Ovary (tissue), 9 donors: Measurements from ENCODE around the gene MYO1B. TPM values are rescaled to one million over a fixed set of nuclear protein-coding genes. Genes with fewer than 3 reads are reported as not detected.
"Not testable (repeated sequence)": the region's sequence is repeated elsewhere in the genome, so short reads cannot be mapped to it uniquely, and the experiment has no call there.

Experiments
- DNase-seq, 5 donors: peaks; one replicate each; pipeline ENCODE4 v3.0.0-alpha.2; 2019 to 2020
- H3K27ac ChIP-seq, 2 donors: fragments of 200-600 bp; one replicate each; pipeline versions ENCODE4 v1.5.1 to v1.8.0; 2019 to 2022
- H3K27me3 ChIP-seq: fragments of 200-600 bp; one replicate; pipeline ENCODE4 v1.8.0; 2022
- H3K36me3 ChIP-seq: fragments of 200-600 bp; sonication (generic); one replicate; pipeline ENCODE4 v1.5.1; 2019
- H3K4me1 ChIP-seq: one replicate; pipeline ENCODE4 v1.8.1; 2013; ENCODE audit warnings: mild to moderate bottlenecking, moderate library complexity; ENCODE audit not compliant: insufficient read depth
- H3K4me3 ChIP-seq: fragments of 200-600 bp; sonication (generic); one replicate; pipeline ENCODE4 v1.5.1; 2017
- H3K9me3 ChIP-seq, 2 donors: fragments of 200-600 bp in 1 of 2; sonication (generic) in 1 of 2; one replicate each; pipeline versions ENCODE4 v1.5.1 to v1.8.1; 2013 to 2019; ENCODE audit warnings: mild to moderate bottlenecking in 1 of 2, moderate library complexity in 1 of 2
- CTCF ChIP-seq, 3 donors: fragments of 450-650 bp in 2 of 3; fragments of 200-600 bp in 1 of 3; IDR thresholded peaks; one replicate each; pipeline versions ENCODE4 v1.5.1 to v1.8.0; 2016 to 2022; ENCODE audit warnings: antibody characterized with exemption in 3 of 3, mild to moderate bottlenecking in 1 of 3
- EP300 ChIP-seq: sonication (generic); formaldehyde crosslinking; IDR thresholded peaks from one replicate; pipeline ENCODE4 v1.6.1; 2017; ENCODE audit warnings: antibody characterized with exemption
- POLR2A ChIP-seq: fragments of 450-650 bp; IDR thresholded peaks from one replicate; pipeline ENCODE4 v1.6.1; 2017; ENCODE audit warnings: antibody characterized with exemption, mild to moderate bottlenecking, moderate library complexity
- WGBS, 3 donors: extraction: QIAGEN DNeasy Blood & Tissue Kit in 1 of 3; methylation state at CpG; one replicate each; pipeline versions ENCODE4 v1.1.5 to v1.1.7; 2013 to 2017; 5-methylcytosine and 5-hydroxymethylcytosine counted together
- intact Hi-C, 4 donors: fragments of 100-400 bp; cut with DNase I; formaldehyde crosslinking; loops; one replicate each; pipeline versions ENCODE4 v1.11.0 to v1.15.1; 2022 to 2023
- polyA plus RNA-seq, 2 donors: library from polyadenylated mRNA; stranded (reverse); fragments of 200-250 nt in 1 of 2; fragments of 350-450 nt in 1 of 2; fragmentation: Illumina TruSeq in 1 of 2; extraction: RNeasy Lipid Tissue Mini Kit (QIAGEN cat#74804) in 1 of 2; gene quantifications; one replicate each; pipeline ENCODE4 v1.2.3, GENCODE V29; 2013 to 2014
- total RNA-seq, 7 donors: library from RNA; depleted of rRNA in 2 of 7; stranded (reverse); fragments of >200 nt in 2 of 7; fragmentation: NEBNext Ultra II Directional in 3 of 7; extraction: Animal tissue kit (Norgen Biotek cat#: 25700) in 3 of 7; gene quantifications; one replicate each; pipeline versions ENCODE4 v1.1.0 to v1.2.4, GENCODE V29; 2016 to 2023
- donor health status: DM: no; HTN: no; CAD: no; lungs with moderate emphysema.
- donor health status: DM: no; HTN: no; CAD: no.
- donor health status: Bipolar disorder and iron deficiency.
- donor health status: DM: yes; HTN: yes; CAD: no.
- donor health status: DM: no; HTN: no; CAD: no.
- donor health status: DM: yes; HTN: yes; CAD: no.

The MYO1B gene
- total and polyA plus RNA-seq, 9 donors, result 15.8 to 34.7 (median 27.3) TPM

- Histone ChIP-seq H3K27ac (no peak overlapping the region), H3K36me3 (no peaks in the 10 kb centered on the region), H3K9me3 (no peaks in the 10 kb centered on the region), H3K4me1 (no peaks in the 10 kb centered on the region), H3K27me3 (no peaks in the 10 kb centered on the region), H3K4me3 (no peak overlapping the region)
- intact Hi-C loops, result no loop called here
- TF ChIP-seq EP300 (no peak), POLR2A (no peak), CTCF (IDR thresholded peaks at IDR 0.05) (no peak)
- 88 to 92% (median 90%) methylated on average over 3 of the region's 3 CpGs for WGBS, 3 donors
- no peak for DNase-seq
Measured at GRCh38 chr2:191452065-191452464, 206.9 kb downstream of the MYO1B start.

- TF ChIP-seq CTCF (IDR thresholded peaks at IDR 0.05), result no peak
- no peak for TF ChIP-seq EP300
- no peak for TF ChIP-seq POLR2A
- Histone ChIP-seq H3K36me3 (no peaks in the 10 kb centered on the region), H3K27ac (no peak overlapping the region), H3K4me1 (no peaks in the 10 kb centered on the region), H3K27me3 (no peaks in the 10 kb centered on the region), H3K9me3 (no peaks in the 10 kb centered on the region), H3K4me3 (no peak overlapping the region)
- 72 to 76% (median 73%) methylated on average over 6 of the region's 6 CpGs for WGBS, 3 donors
- intact Hi-C loops, result no loop called here
- DNase-seq, result no peak
Measured at GRCh38 chr2:191453761-191454160, 208.6 kb downstream of the MYO1B start.

- H3K9me3 ChIP-seq, intact Hi-C loops, H3K4me3 ChIP-seq, H3K4me1 ChIP-seq, H3K36me3 ChIP-seq, H3K27ac ChIP-seq, H3K27me3 ChIP-seq, DNase-seq: not testable (repeated sequence)
- WGBS, 3 donors, result 87 to 99% (median 93%) methylated on average over 6 to 12 of the region's 12 CpGs
Measured at GRCh38 chr2:191456506-191456905, 211.3 kb downstream of the MYO1B start.

GRCh38 chr2:191459158-191459557 is 214.0 kb downstream of the MYO1B start:
- no peak for DNase-seq
- Histone ChIP-seq H3K27ac (no peak overlapping the region), H3K27me3 (no peaks in the 10 kb centered on the region), H3K4me3 (no peak overlapping the region), H3K36me3 (no peaks in the 10 kb centered on the region), H3K9me3 (no peaks in the 10 kb centered on the region), H3K4me1 (no peaks in the 10 kb centered on the region)
- TF ChIP-seq EP300, result no peak
- no peak for TF ChIP-seq POLR2A
- intact Hi-C loops, result no loop called here

GRCh38 chr2:191462370-191462769 is 217.2 kb downstream of the MYO1B start:
- no peak overlapping the region for H3K4me3 ChIP-seq
- H3K36me3 ChIP-seq, result no peaks in the 10 kb centered on the region
- no peaks in the 10 kb centered on the region for H3K4me1 ChIP-seq
- TF ChIP-seq EP300, result no peak
- TF ChIP-seq POLR2A, result no peak
- 89 to 94% (median 94%) methylated on average over 3 of the region's 3 CpGs for WGBS, 3 donors
- no peak for DNase-seq
- H3K27me3 ChIP-seq, result no peaks in the 10 kb centered on the region
- no peaks in the 10 kb centered on the region for H3K9me3 ChIP-seq
- no peak overlapping the region for H3K27ac ChIP-seq
- intact Hi-C loops, result no loop called here

GRCh38 chr2:191463790-191464189 is 218.6 kb downstream of the MYO1B start:
- 37 to 54% (median 38%) methylated on average over 2 of the region's 2 CpGs for WGBS, 3 donors
- intact Hi-C loops, result no loop called here

More at GRCh38 chr2:191463790-191464189, 218.6 kb downstream of the MYO1B start:
- Histone ChIP-seq H3K27me3 (no peaks in the 10 kb centered on the region), H3K27ac (no peak overlapping the region), H3K9me3 (no peaks in the 10 kb centered on the region), H3K36me3 (no peaks in the 10 kb centered on the region), H3K4me3 (no peak overlapping the region), H3K4me1 (no peaks in the 10 kb centered on the region)
- TF ChIP-seq EP300 (no peak), CTCF (IDR thresholded peaks at IDR 0.05) (no peak), POLR2A (no peak)
- DNase-seq, result no peak
